Calu3 (cell line): ENCODE data around the gene KDM4B. TPM values are rescaled to one million over a fixed set of nuclear protein-coding genes. Genes with fewer than 3 reads are reported as not detected.
A peak's percentile ranks its signal among the peaks of the same experiment; 100 is the strongest.

Source experiments
- BruUV-seq: library from RNA; stranded (reverse); fragments of 400-500 nt; replicated peaks from 2 replicates; lab custom pipeline; 2021; lab: Mats Ljungman, UMichigan
- CTCF ChIA-PET: fragments of 300-600 bp; sonication (Branson Sonifier 250); formaldehyde crosslinking; loops from one replicate; lab custom pipeline; 2022; ENCODE audit warnings: antibody characterized with exemption; lab: Charles Lee
- DNase-seq: peaks from one replicate; pipeline ENCODE4 v3.0.0; 2022
- H3K27ac Mint-ChIP-seq: one replicate; pipeline ENCODE4 v1.8.0; 2022; ENCODE audit warnings: mixed read lengths; ENCODE audit not compliant: unreplicated experiment
- H3K27me3 Mint-ChIP-seq: one replicate; pipeline ENCODE4 v1.8.0; 2022; ENCODE audit warnings: mixed read lengths; ENCODE audit not compliant: unreplicated experiment
- H3K36me3 Mint-ChIP-seq: one replicate; pipeline ENCODE4 v1.8.0; 2022; ENCODE audit warnings: mild to moderate bottlenecking, moderate library complexity, mixed read lengths; ENCODE audit not compliant: insufficient read depth, unreplicated experiment
- H3K4me1 Mint-ChIP-seq: one replicate; pipeline ENCODE4 v1.8.0; 2022; ENCODE audit warnings: mild to moderate bottlenecking, low read depth, mixed read lengths; ENCODE audit not compliant: unreplicated experiment
- H3K4me3 Mint-ChIP-seq: one replicate; pipeline ENCODE4 v1.8.0; 2022; ENCODE audit warnings: mild to moderate bottlenecking, low read depth, moderate library complexity, mixed read lengths; ENCODE audit not compliant: unreplicated experiment
- H3K9me3 Mint-ChIP-seq: one replicate; pipeline ENCODE4 v1.8.0; 2022; ENCODE audit warnings: low read depth, mixed read lengths; ENCODE audit not compliant: unreplicated experiment
- intact Hi-C: fragments of 100-400 bp; cut with micrococcal nuclease; formaldehyde crosslinking; loops from one replicate; pipeline ENCODE4 v1.10.0; 2022; ENCODE audit not compliant: unreplicated experiment
- total RNA-seq: library from RNA; stranded (reverse); gene quantifications from 2 replicates; pipeline ENCODE4 v1.2.3, GENCODE V29; 2022
- TF ChIP-seq, protein P1 (sequence below): fragments of 200-600 bp; IDR thresholded peaks from one replicate; pipeline ENCODE4 v1.8.0; 2022; ENCODE audit warnings: antibody characterized with exemption; ENCODE audit not compliant: unreplicated experiment

Gene KDM4B
- total RNA-seq, 1 experiment from 2014 or later: 13.9 TPM

- CTCF ChIA-PET: interaction anchor here (0.5 to 1.3 kb wide), 4 partner anchors 82 to 489 kb away, joined by 3 to 7 read pairs (median 4); no protein-coding TSS in a partner anchor
- intact Hi-C loops: no loop called here
- H3K9me3 Mint-ChIP-seq: no peaks in the 10 kb centered on the region
- peak; percentile 83 for DNase-seq
- peak overlapping the region; percentile 36 for H3K4me3 Mint-ChIP-seq
- TF ChIP-seq, protein P1, sequence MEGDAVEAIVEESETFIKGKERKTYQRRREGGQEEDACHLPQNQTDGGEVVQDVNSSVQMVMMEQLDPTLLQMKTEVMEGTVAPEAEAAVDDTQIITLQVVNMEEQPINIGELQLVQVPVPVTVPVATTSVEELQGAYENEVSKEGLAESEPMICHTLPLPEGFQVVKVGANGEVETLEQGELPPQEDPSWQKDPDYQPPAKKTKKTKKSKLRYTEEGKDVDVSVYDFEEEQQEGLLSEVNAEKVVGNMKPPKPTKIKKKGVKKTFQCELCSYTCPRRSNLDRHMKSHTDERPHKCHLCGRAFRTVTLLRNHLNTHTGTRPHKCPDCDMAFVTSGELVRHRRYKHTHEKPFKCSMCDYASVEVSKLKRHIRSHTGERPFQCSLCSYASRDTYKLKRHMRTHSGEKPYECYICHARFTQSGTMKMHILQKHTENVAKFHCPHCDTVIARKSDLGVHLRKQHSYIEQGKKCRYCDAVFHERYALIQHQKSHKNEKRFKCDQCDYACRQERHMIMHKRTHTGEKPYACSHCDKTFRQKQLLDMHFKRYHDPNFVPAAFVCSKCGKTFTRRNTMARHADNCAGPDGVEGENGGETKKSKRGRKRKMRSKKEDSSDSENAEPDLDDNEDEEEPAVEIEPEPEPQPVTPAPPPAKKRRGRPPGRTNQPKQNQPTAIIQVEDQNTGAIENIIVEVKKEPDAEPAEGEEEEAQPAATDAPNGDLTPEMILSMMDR: peak; percentile 89
- no TSS peak for BruUV-seq
- peaks cover 5% of the 10 kb centered on the region for H3K36me3 Mint-ChIP-seq
- H3K4me1 Mint-ChIP-seq: peaks cover 12% of the 10 kb centered on the region
- H3K27ac Mint-ChIP-seq: no peak overlapping the region
- no peaks in the 10 kb centered on the region for H3K27me3 Mint-ChIP-seq
Measured at GRCh38 chr19:5048091-5048726, 79.3 kb downstream of the KDM4B start.

- peak; percentile 24 for DNase-seq
- intact Hi-C loops: no loop called here
- Mint-ChIP-seq H3K36me3 (peaks cover 5% of the 10 kb centered on the region), H3K9me3 (no peaks in the 10 kb centered on the region), H3K27me3 (no peaks in the 10 kb centered on the region), H3K27ac (no peak overlapping the region), H3K4me3 (peak overlapping the region; percentile 36), H3K4me1 (peaks cover 12% of the 10 kb centered on the region)
- TF ChIP-seq, protein P1: no peak
- CTCF ChIA-PET: interaction anchor here (0.6 to 1.3 kb wide), 2 partner anchors 329 to 488 kb away, joined by 4 read pairs; no protein-coding TSS in a partner anchor
- no TSS peak for BruUV-seq
Measured at GRCh38 chr19:5048727-5049553, 80.0 kb downstream of the KDM4B start.

- intact Hi-C loops: no loop called here
- BruUV-seq: no TSS peak
- CTCF ChIA-PET: interaction anchor here (1.3 kb wide), 1 partner anchor 328 kb away, joined by 4 read pairs; no protein-coding TSS in a partner anchor
- Mint-ChIP-seq H3K27ac (no peak overlapping the region), H3K27me3 (no peaks in the 10 kb centered on the region), H3K9me3 (no peaks in the 10 kb centered on the region), H3K36me3 (peaks cover 5% of the 10 kb centered on the region), H3K4me3 (no peak overlapping the region), H3K4me1 (peaks cover 12% of the 10 kb centered on the region)
- DNase-seq: no peak
- TF ChIP-seq, protein P1: no peak
Measured at GRCh38 chr19:5049561-5049960, 80.6 kb downstream of the KDM4B start.

- Mint-ChIP-seq H3K27me3 (no peaks in the 10 kb centered on the region), H3K4me1 (peaks cover 12% of the 10 kb centered on the region), H3K36me3 (peaks cover 5% of the 10 kb centered on the region), H3K9me3 (no peaks in the 10 kb centered on the region), H3K4me3 (no peak overlapping the region), H3K27ac (no peak overlapping the region)
- CTCF ChIA-PET: no interaction called here
- BruUV-seq: no TSS peak
- intact Hi-C loops: no loop called here
- TF ChIP-seq, protein P1: no peak
- no peak for DNase-seq
Measured at GRCh38 chr19:5050067-5050656, 81.2 kb downstream of the KDM4B start.
